Caco-2 (cell line): ENCODE results near the gene MLLT10. TPM values are rescaled to one million over a fixed set of nuclear protein-coding genes. Genes with fewer than 3 reads are reported as not detected.

Experiments
- BruUV-seq: library from RNA; stranded (reverse); fragments of 400-500 nt; replicated peaks from 2 replicates; lab custom pipeline; 2021; lab: Mats Ljungman, UMichigan
- CTCF ChIA-PET: fragments of 300-600 bp; sonication (Branson Sonifier 250); formaldehyde crosslinking; loops from one replicate; lab custom pipeline; 2022; ENCODE audit warnings: antibody characterized with exemption; lab: Charles Lee
- POLR2A ChIA-PET: fragments of 300-600 bp; sonication (Branson Sonifier 250); formaldehyde crosslinking; loops from one replicate; lab custom pipeline; 2022; ENCODE audit warnings: antibody characterized with exemption; lab: Charles Lee
- DNase-seq, 2 experiments: peaks; one replicate each; pipeline versions ENCODE4 v3.0.0 to v3.0.0-alpha.2; 2020 to 2022
- H3K27me3 ChIP-seq: replicated peaks from 2 replicates; pipeline ENCODE4 v1.6.0; 2011; ENCODE audit warnings: low read length; ENCODE audit not compliant: control insufficient read depth, insufficient read depth
- H3K36me3 ChIP-seq: 2 replicates; pipeline ENCODE4 v1.5.1; 2011; ENCODE audit warnings: low read length; ENCODE audit not compliant: control insufficient read depth, insufficient read depth
- H3K4me1 ChIP-seq: fragments of 250-450 bp; sonication (Bioruptor Pico); 2 replicates; pipeline ENCODE4 v1.5.1; 2020; ENCODE audit warnings: mild to moderate bottlenecking
- H3K4me3 ChIP-seq: 2 replicates; pipeline ENCODE4 v1.5.1; 2011; ENCODE audit warnings: low read depth, mild to moderate bottlenecking, control low read depth, low read length
- H3K9me3 ChIP-seq: fragments of 250-450 bp; sonication (Bioruptor Pico); 2 replicates; pipeline ENCODE4 v1.5.1; 2020; ENCODE audit warnings: mild to moderate bottlenecking, moderate library complexity
- H3K27ac Mint-ChIP-seq: one replicate; pipeline ENCODE4 v1.8.0; 2022; ENCODE audit warnings: mixed read lengths; ENCODE audit not compliant: unreplicated experiment
- H3K27me3 Mint-ChIP-seq: one replicate; pipeline ENCODE4 v1.8.0; 2022; ENCODE audit warnings: mixed read lengths; ENCODE audit not compliant: insufficient read depth, unreplicated experiment
- H3K36me3 Mint-ChIP-seq: one replicate; pipeline ENCODE4 v1.8.0; 2022; ENCODE audit warnings: mild to moderate bottlenecking, mixed read lengths; ENCODE audit not compliant: insufficient read depth, unreplicated experiment
- H3K4me1 Mint-ChIP-seq: one replicate; pipeline ENCODE4 v1.8.0; 2022; ENCODE audit warnings: low read depth, mixed read lengths; ENCODE audit not compliant: unreplicated experiment
- H3K4me3 Mint-ChIP-seq: one replicate; pipeline ENCODE4 v1.8.0; 2022; ENCODE audit warnings: mild to moderate bottlenecking, moderate library complexity, mixed read lengths; ENCODE audit not compliant: unreplicated experiment
- H3K9me3 Mint-ChIP-seq: one replicate; pipeline ENCODE4 v1.8.0; 2022; ENCODE audit warnings: mixed read lengths; ENCODE audit not compliant: unreplicated experiment
- CTCF ChIP-seq, 2 experiments: fragments of 200-600 bp in 1 of 2; IDR thresholded peaks; 1 replicate in 1 of 2; 2 replicates in 1 of 2; pipeline versions ENCODE4 v1.5.1 to v1.8.0; 2011 to 2022; ENCODE audit warnings: antibody characterized with exemption in 1 of 2, control low read depth in 1 of 2, inconsistent platforms in 1 of 2, low read depth in 1 of 2, low read length in 1 of 2, mild to moderate bottlenecking in 1 of 2, moderate library complexity in 1 of 2; ENCODE audit not compliant: insufficient read depth in 1 of 2, severe bottlenecking in 1 of 2, unreplicated experiment in 1 of 2
- intact Hi-C: fragments of 100-400 bp; cut with micrococcal nuclease; formaldehyde crosslinking; loops from one replicate; pipeline ENCODE4 v1.10.0; 2022; ENCODE audit not compliant: unreplicated experiment
- total RNA-seq: library from RNA; stranded (reverse); gene quantifications from 2 replicates; pipeline ENCODE4 v1.2.3, GENCODE V29; 2022

Gene MLLT10
- total RNA-seq, 1 experiment from 2014 or later, result 84.3 TPM

GRCh38 chr10:21527598-21528235 lies 6.3 kb upstream of the MLLT10 start:
- POLR2A ChIA-PET, result interaction anchor here (0.6 to 4.4 kb wide), 4 partner anchors 10 to 477 kb away, joined by 3 to 47 read pairs (median 4); no protein-coding TSS in a partner anchor
- Mint-ChIP-seq H3K36me3 (peaks cover 30% of the 10 kb centered on the region), H3K4me3 (peak overlapping the region; percentile 88), H3K9me3 (no peaks in the 10 kb centered on the region), H3K4me1 (peaks cover 31% of the 10 kb centered on the region), H3K27me3 (no peaks in the 10 kb centered on the region), H3K27ac (peak overlapping the region; percentile 98)
- H3K27me3 ChIP-seq, result no peaks in the 10 kb centered on the region
- intact Hi-C loops, result loop anchor here (1.0 to 5.0 kb wide), 3 partner anchors 201 to 430 kb away; no protein-coding TSS in a partner anchor
- no peaks in the 10 kb centered on the region for H3K9me3 ChIP-seq
- H3K4me3 ChIP-seq, result peak overlapping the region; percentile 70
- BruUV-seq, result no TSS peak
- TF ChIP-seq CTCF (IDR thresholded peaks at IDR 0.05; ENCODE audit: insufficient read depth in 1 of 2, low read depth in 1 of 2, low read length in 1 of 2, severe bottlenecking in 1 of 2, unreplicated experiment in 1 of 2), result no peak
- DNase-seq, result no peak
- H3K36me3 ChIP-seq, result no peaks in the 10 kb centered on the region
- CTCF ChIA-PET, result interaction anchor here (0.6 to 0.9 kb wide), 3 partner anchors 9 to 249 kb away, joined by 3 read pairs; no protein-coding TSS in a partner anchor
- H3K4me1 ChIP-seq, result peaks cover 35% of the 10 kb centered on the region

- no peaks in the 10 kb centered on the region for H3K9me3 Mint-ChIP-seq
- Histone ChIP-seq H3K9me3 (no peaks in the 10 kb centered on the region), H3K27me3 (no peaks in the 10 kb centered on the region), H3K4me1 (peaks cover 30% of the 10 kb centered on the region), H3K4me3 (peak overlapping the region; percentile 70), H3K36me3 (no peaks in the 10 kb centered on the region)
- intact Hi-C loops, result loop anchor here (5.0 kb wide), 1 partner anchor 431 kb away; no protein-coding TSS in a partner anchor
- ChIA-PET CTCF (interaction anchor here (0.7 kb wide), 1 partner anchor 33 kb away, joined by 3 read pairs; no protein-coding TSS in a partner anchor), POLR2A (interaction anchor here (4.4 kb wide), 1 partner anchor 32 kb away, joined by 47 read pairs; no protein-coding TSS in a partner anchor)
- H3K27me3 Mint-ChIP-seq, result no peaks in the 10 kb centered on the region
- no TSS peak for BruUV-seq
- no peak for DNase-seq
- peak overlapping the region; percentile 88 for H3K4me3 Mint-ChIP-seq
- TF ChIP-seq CTCF (IDR thresholded peaks at IDR 0.05; ENCODE audit: insufficient read depth in 1 of 2, low read depth in 1 of 2, low read length in 1 of 2, severe bottlenecking in 1 of 2, unreplicated experiment in 1 of 2), result no peak
- peaks cover 28% of the 10 kb centered on the region for H3K4me1 Mint-ChIP-seq
- H3K27ac Mint-ChIP-seq, result peak overlapping the region; percentile 98
- peaks cover 37% of the 10 kb centered on the region for H3K36me3 Mint-ChIP-seq
These were observed 5.6 kb upstream of the MLLT10 start for GRCh38 chr10:21528236-21529031.
